Panc1 (cell line): ENCODE results near the gene TJAP1. TPM values are rescaled to one million over a fixed set of nuclear protein-coding genes. Genes with fewer than 3 reads are reported as not detected.

Source experiments
- ATAC-seq: fragments of 200-7000 bp; cut with Tn5 transposase; 2 replicates; pipeline ENCODE4 v1.9.1; 2020; ENCODE audit warnings: mild to moderate bottlenecking, moderate library complexity
- Bru-seq: library from RNA; stranded (reverse); fragments of 400-500 nt; gene quantifications from one replicate; lab custom pipeline; 2021; lab: Mats Ljungman, UMichigan
- BruChase-seq, 2 experiments: library from RNA; stranded (reverse); fragments of 400-500 nt; gene quantifications; one replicate each; lab custom pipeline; 2021; lab: Mats Ljungman, UMichigan
- BruUV-seq: library from RNA; stranded (reverse); fragments of 400-500 nt; replicated peaks from 2 replicates; lab custom pipeline; 2021; lab: Mats Ljungman, UMichigan
- CTCF ChIA-PET: fragments of 300-600 bp; sonication (Branson Sonifier 250); formaldehyde crosslinking; loops from one replicate; lab custom pipeline; 2022; ENCODE audit warnings: antibody characterized with exemption; lab: Charles Lee
- POLR2A ChIA-PET: fragments of 300-600 bp; sonication (Branson Sonifier 250); formaldehyde crosslinking; loops from one replicate; lab custom pipeline; 2022; ENCODE audit warnings: antibody characterized with exemption; lab: Charles Lee
- DNase-seq: peaks from one replicate; pipeline ENCODE4 v3.0.0-alpha.2; 2010; ENCODE audit warnings: low read depth, low spot score
- H3K27ac ChIP-seq: 2 replicates; pipeline ENCODE4 v1.5.1; 2011; ENCODE audit warnings: mild to moderate bottlenecking, low read length, inconsistent platforms
- H3K27me3 ChIP-seq: fragments of 200-500 bp; sonication (Bioruptor generic); 2 replicates; pipeline ENCODE4 v1.6.0; 2014; ENCODE audit warnings: low read length, inconsistent platforms; ENCODE audit not compliant: control insufficient read depth, insufficient read depth
- H3K36me3 ChIP-seq: fragments of 200-500 bp; sonication (Bioruptor generic); 2 replicates; pipeline ENCODE4 v1.5.1; 2014; ENCODE audit warnings: inconsistent platforms, mild to moderate bottlenecking, low read length, moderate library complexity; ENCODE audit not compliant: control insufficient read depth, insufficient read depth
- H3K4me1 ChIP-seq: 2 replicates; pipeline ENCODE4 v1.5.1; 2011; ENCODE audit warnings: inconsistent platforms, mild to moderate bottlenecking, low read length, moderate library complexity; ENCODE audit not compliant: control insufficient read depth, insufficient read depth
- H3K4me3 ChIP-seq, 2 experiments: 2 replicates each; pipeline ENCODE4 v1.5.1; 2011 to 2012; ENCODE audit warnings: low read depth in 2 of 2, low read length in 2 of 2, mild to moderate bottlenecking in 2 of 2, inconsistent platforms in 1 of 2, moderate library complexity in 1 of 2
- H3K9me3 ChIP-seq: fragments of 200-500 bp; sonication (Bioruptor generic); 2 replicates; pipeline ENCODE4 v1.5.1; 2014; ENCODE audit warnings: low read depth, mild to moderate bottlenecking, inconsistent platforms, low read length, moderate library complexity; ENCODE audit not compliant: control insufficient read depth, insufficient read depth
- CTCF ChIP-seq: fragments of 450-650 bp; IDR thresholded peaks from 2 replicates; pipeline ENCODE4 v1.5.1; 2017; ENCODE audit warnings: mild to moderate bottlenecking
- POLR2AphosphoS5 ChIP-seq: IDR thresholded peaks from 2 replicates; pipeline ENCODE4 v1.6.1; 2012; ENCODE audit warnings: mild to moderate bottlenecking, low read depth, low read length, moderate library complexity
- REST ChIP-seq, 2 experiments: IDR thresholded peaks; 2 replicates each; pipeline ENCODE4 v1.6.1; 2011 to 2012; ENCODE audit warnings: low read depth in 2 of 2, control low read depth in 1 of 2, low read length in 1 of 2, mild to moderate bottlenecking in 1 of 2, moderate library complexity in 1 of 2; ENCODE audit not compliant: insufficient read depth in 1 of 2
- SIN3A ChIP-seq: IDR thresholded peaks from 2 replicates; pipeline ENCODE4 v1.6.1; 2012; ENCODE audit warnings: low read depth, mild to moderate bottlenecking, low read length, moderate library complexity, borderline replicate concordance; ENCODE audit not compliant: insufficient read depth
- TCF7L2 ChIP-seq: IDR thresholded peaks from 2 replicates; pipeline ENCODE4 v1.6.1; 2011; ENCODE audit warnings: mild to moderate bottlenecking, low read depth, low read length, inconsistent platforms
- in situ Hi-C: cut with HindIII; loops from 2 replicates; pipeline ENCODE4 v1.10.0; 2016; ENCODE audit warnings: low sequenced_read_pairs, low pct_unique_long_range_greater_than_20kb
- intact Hi-C: fragments of 100-400 bp; cut with micrococcal nuclease; formaldehyde crosslinking; loops from one replicate; pipeline ENCODE4 v1.10.0; 2022; ENCODE audit not compliant: unreplicated experiment
- long read RNA-seq: library from polyadenylated mRNA; unstranded; transcript quantifications from one replicate; pipeline ENCODE4 v2.0.0, GENCODE V29; 2021; ENCODE audit not compliant: unreplicated experiment
- polyA plus RNA-seq: library from polyadenylated mRNA; unstranded; fragments of >200 nt; gene quantifications from one replicate; pipeline ENCODE4 v1.2.1, GENCODE V29; 2012; ENCODE audit warnings: missing spikeins; ENCODE audit not compliant: insufficient read length
- total RNA-seq: library from RNA; stranded (reverse); gene quantifications from one replicate; pipeline ENCODE4 v1.2.1, GENCODE V29; 2021; ENCODE audit not compliant: unreplicated experiment

Gene TJAP1
- 42.7 TPM for total RNA-seq
- polyA plus RNA-seq = 37.8 TPM
- Bru-seq, nascent RNA = percentile 71 among the genes with signal in this experiment
- percentile 76 among the genes with signal in this experiment for BruChase-seq, experiment 1, labeled RNA remaining after a 2-hour chase
- percentile 75 among the genes with signal in this experiment for BruChase-seq, experiment 2, labeled RNA remaining after a 6-hour chase
- long read RNA-seq, partial matches to known transcripts = 7 of 35 reads
- long read RNA-seq, other reads (novel, unspliced or antisense) = 28 of 35 reads

- POLR2A ChIA-PET = interaction anchor here (0.6 to 0.7 kb wide), 6 partner anchors 18 to 584 kb away, joined by 3 to 4 read pairs (median 3); partner anchors contain the start of gene LRRC73
- Histone ChIP-seq H3K36me3 (no peaks in the 10 kb centered on the region), H3K4me3 (peak within 1 kb of the TSS; percentile 62 to 74), H3K27me3 (no peaks in the 10 kb centered on the region), H3K4me1 (peaks cover 13% of the 10 kb centered on the region), H3K9me3 (no peaks in the 10 kb centered on the region), H3K27ac (peak within 1 kb of the TSS; percentile 81)
- CTCF ChIA-PET = interaction anchor here (0.6 to 0.8 kb wide), 8 partner anchors 12 to 46 kb away, joined by 3 to 8 read pairs (median 4); partner anchors contain the start of gene LRRC73
- in situ Hi-C loops (no loop called here), intact Hi-C loops (no loop called here)
- DNase-seq = no peak
- peak; percentile 100 for ATAC-seq
- no TSS peak for BruUV-seq
- TF ChIP-seq POLR2AphosphoS5 (peak; percentile 90), TCF7L2 (no peak), SIN3A (peak; percentile 86)
Measured at GRCh38 chr6:43477235-43478007, at the start of gene TJAP1. TJAP1 (plus strand) TSS chr6:43477570; CDS start chr6:43499002, 21,432 bp downstream.

- ATAC-seq = no peak; the same call in 1 of the 2 replicates
- Histone ChIP-seq H3K4me3 (peak overlapping the region; percentile 79 to 99), H3K36me3 (peaks cover 2% of the 10 kb centered on the region; the same call in 1 of the 2 replicates), H3K4me1 (peaks cover 10% of the 10 kb centered on the region), H3K27me3 (no peaks in the 10 kb centered on the region), H3K9me3 (no peaks in the 10 kb centered on the region), H3K27ac (peak overlapping the region; percentile 97)
- in situ Hi-C loops (no loop called here), intact Hi-C loops (no loop called here)
- ChIA-PET CTCF (no interaction called here), POLR2A (no interaction called here)
- no peak for TF ChIP-seq REST (IDR thresholded peaks at IDR 0.05; ENCODE audit: insufficient read depth in 1 of 2, low read depth in 2 of 2, low read length in 1 of 2)
- TF ChIP-seq TCF7L2 = no peak
- TF ChIP-seq CTCF = no peak
- no peak for TF ChIP-seq SIN3A
- no peak for TF ChIP-seq POLR2AphosphoS5
- no peak for DNase-seq
- BruUV-seq = no TSS peak
Measured at GRCh38 chr6:43428112-43428570, 49.2 kb upstream of the TJAP1 start.
